GM18951 (cell line): ENCODE data around the gene MAIP1.
A peak's percentile ranks its signal among the peaks of the same experiment; 100 is the strongest.
"Not testable (repeated sequence)": the region's sequence is repeated elsewhere in the genome, so short reads cannot be mapped to it uniquely, and the experiment has no call there.

Source experiments
- POLR2A ChIP-seq: IDR thresholded peaks from 4 replicates; pipeline ENCODE4 v1.6.1; 2011; ENCODE audit warnings: mild to moderate bottlenecking; ENCODE audit not compliant: insufficient read length, insufficient read depth; ENCODE audit errors: extremely low read depth
- in situ Hi-C: fragments of 300-500 bp; cut with MboI; formaldehyde crosslinking; loops from one replicate; pipeline ENCODE4 v1.12.0; 2022; ENCODE audit warnings: low sequenced_read_pairs, mixed read lengths, inconsistent platforms; ENCODE audit not compliant: unreplicated experiment

The MAIP1 gene

GRCh38 chr2:199955339-199956061, at the start of gene MAIP1, which contains the start of gene TYW5:
Gene MAIP1 (plus strand): TSS chr2:199955582. CDS start chr2:199955799, 217 bp downstream.
Gene TYW5 (minus strand): TSS chr2:199955491. CDS start chr2:199955470, 21 bp downstream.
- peak; percentile 87 for TF ChIP-seq POLR2A
- in situ Hi-C loops = loop anchor here (25.0 kb wide), 1 partner anchor 757 kb away; no protein-coding TSS in a partner anchor

GRCh38 chr2:199907008-199907714, 48.2 kb upstream of the MAIP1 start:
- in situ Hi-C loops = no loop called here
- no peak for TF ChIP-seq POLR2A

GRCh38 chr2:199910338-199911051, 44.9 kb upstream of the MAIP1 start:
- TF ChIP-seq POLR2A = no peak
- in situ Hi-C loops = no loop called here

- in situ Hi-C loops = no loop called here
- peak; percentile 95 for TF ChIP-seq POLR2A
These were observed 44.1 kb upstream of the MAIP1 start, which contains the start of gene C2orf69 for GRCh38 chr2:199911052-199911876. Gene C2orf69 (plus strand): TSS chr2:199911293. CDS start chr2:199911439, 146 bp downstream.

DNA sequence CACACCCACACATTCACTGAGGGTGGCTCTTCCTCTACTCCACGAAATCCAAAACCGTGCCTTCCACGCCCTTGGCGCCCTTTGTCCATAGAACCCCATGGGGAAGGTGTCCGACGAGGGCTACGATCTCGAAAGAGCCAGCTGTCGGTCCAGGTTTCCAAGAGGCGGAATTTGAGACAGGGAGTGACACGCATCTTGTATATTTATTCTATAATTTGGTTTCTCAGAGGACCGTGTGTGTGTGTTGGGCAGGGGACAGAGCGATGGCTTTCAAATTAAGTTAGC, 43.6 kb upstream of the MAIP1 start:
- no peak for TF ChIP-seq POLR2A
- in situ Hi-C loops = no loop called here

DNA sequence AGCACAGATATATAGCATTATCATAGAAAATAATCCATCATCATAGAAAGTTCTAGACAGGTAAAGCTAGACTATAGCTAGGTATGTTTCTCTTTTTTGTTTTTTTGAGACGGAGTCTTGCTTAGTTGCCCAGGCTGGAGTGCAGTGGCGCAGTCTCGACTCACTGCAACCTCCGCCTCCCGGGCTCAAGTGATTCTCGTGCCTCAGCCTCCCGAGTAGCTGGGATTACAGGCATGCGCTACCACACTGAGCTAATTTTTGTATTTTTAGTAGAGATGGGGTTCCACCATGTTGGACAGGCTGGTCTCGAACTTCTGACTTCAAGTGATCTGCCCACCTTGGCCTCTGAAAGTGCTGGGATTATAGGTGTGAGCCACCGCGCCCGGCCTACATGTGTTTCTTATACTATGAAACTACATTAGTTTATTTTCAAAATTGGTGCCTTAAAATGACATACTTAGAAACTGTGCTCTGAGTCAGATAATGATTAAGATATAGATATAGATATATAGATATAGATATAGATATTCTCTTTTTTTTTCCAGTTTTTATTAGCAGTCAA, 42.7 kb upstream of the MAIP1 start:
- in situ Hi-C loops = not testable (repeated sequence)

DNA sequence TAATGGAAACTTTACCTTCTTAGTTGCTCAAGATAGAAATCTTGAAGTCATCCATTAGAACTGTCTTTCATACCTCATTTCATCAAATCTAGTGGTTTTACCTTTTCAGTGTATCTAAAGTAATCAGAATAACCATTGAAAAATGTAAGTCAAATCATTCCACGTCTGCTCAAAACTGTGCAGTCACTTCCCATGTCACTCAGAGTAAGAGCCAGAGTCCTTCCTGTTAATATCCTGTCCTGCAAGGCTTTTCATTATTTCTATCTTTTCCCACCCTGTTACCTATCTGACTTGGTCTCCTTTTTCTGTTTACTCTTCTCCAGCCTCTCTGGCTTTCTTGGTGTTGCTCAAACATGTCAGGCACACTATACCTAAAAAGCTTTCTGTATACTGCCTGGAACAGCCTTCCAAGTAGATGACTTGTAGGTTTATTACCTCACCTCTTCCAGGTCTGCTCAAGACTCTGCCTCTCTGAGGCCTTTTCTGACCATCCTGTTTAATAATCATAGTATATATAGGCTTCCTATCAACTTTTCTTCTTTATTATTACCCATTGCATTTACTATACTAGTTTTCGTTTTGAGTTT, 40.9 kb upstream of the MAIP1 start:
- no peak for TF ChIP-seq POLR2A
- in situ Hi-C loops = no loop called here

- no peak for TF ChIP-seq POLR2A
- in situ Hi-C loops = no loop called here
These were observed 38.4 kb upstream of the MAIP1 start for GRCh38 chr2:199916980-199917379.

DNA sequence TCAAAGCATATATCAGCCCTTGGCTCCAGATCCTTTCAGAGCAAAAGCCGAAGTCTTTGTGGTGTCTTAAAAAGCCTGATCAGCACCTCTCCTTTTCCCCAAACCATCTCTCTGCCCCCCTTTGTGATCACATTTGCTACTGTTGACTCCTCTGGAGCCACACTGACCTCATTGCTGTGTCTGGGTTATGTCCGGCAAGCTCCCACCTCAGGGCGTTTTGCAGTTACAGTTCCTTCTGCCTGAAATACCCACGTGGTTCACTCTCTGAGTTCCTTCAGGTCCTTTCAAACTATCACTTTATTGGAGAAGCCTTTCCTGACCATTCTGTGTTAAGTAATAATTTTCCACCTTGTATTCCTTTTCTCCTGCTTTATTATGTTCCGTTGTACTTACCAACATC, 32.5 kb upstream of the MAIP1 start:
- no peak for TF ChIP-seq POLR2A
- in situ Hi-C loops = no loop called here

DNA sequence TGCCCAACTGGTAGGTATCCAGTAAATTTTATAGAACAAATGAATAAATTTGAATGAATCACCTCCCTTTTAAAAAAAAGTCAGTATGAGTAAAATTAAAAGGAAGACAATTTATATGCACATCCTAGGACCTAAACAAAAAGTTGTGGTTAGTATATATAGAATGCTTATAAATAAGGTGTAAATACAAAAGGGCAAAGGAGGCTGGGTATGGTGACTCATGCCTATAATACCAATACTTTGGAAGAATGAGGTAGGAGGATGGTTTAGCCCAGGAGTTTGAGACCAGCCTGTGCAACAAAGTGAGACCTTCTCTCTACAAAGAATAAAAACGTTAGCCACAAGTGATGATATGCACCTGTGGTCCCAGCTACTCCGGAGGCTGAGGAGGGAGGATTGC, 31.5 kb upstream of the MAIP1 start:
- TF ChIP-seq POLR2A = no peak
- in situ Hi-C loops = no loop called here

DNA sequence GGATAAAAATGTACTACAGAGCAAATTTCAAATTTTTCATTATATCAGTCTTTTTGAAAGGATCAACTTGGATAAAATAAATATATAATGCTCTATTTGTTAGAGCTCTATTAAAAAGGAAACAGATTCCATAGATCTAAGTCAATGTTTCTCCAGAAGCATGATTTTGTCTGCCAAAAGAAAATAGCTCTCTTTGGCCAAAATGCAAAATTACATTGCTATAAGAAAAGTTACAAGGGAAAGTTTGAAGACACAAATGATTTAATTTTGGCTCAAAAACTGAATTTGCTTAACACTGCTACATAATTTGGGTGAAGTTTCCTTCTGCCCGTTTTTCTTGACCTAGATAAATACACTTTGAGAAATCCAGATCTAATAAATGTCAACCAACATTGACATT, 28.6 kb upstream of the MAIP1 start:
- in situ Hi-C loops = no loop called here

DNA sequence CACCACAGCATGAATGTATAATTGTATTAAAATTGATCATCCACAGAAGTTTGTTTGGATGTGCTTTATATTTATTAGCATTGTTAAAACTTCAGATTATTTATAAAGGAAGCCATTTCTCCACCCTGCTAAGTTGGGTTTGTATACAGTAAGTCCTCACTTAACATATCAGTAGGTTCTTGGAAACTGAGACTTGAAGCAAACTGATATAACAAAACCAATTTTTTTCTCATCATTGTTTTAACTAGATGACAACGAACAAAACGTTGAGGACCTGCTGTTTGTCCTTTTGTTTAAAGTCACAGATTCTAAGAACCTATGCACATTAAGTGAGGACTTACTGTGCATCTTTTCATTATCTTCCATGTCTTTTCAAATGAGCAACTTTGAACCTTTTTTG, 27.2 kb upstream of the MAIP1 start:
- in situ Hi-C loops = no loop called here
- no peak for TF ChIP-seq POLR2A

More for the DNA sequence above, 28.6 kb upstream of the MAIP1 start:
- no peak for TF ChIP-seq POLR2A

GRCh38 chr2:199928626-199929025, 26.8 kb upstream of the MAIP1 start:
- in situ Hi-C loops = no loop called here
- TF ChIP-seq POLR2A = no peak
